Measurements from ENCODE around the gene NPB. TPM values are rescaled to one million over a fixed set of nuclear protein-coding genes. Genes with fewer than 3 reads are reported as not detected.

Gene NPB
- total RNA-seq, 2 experiments from 2014 or later, result 0.23 TPM; not detected in 1

DNA sequence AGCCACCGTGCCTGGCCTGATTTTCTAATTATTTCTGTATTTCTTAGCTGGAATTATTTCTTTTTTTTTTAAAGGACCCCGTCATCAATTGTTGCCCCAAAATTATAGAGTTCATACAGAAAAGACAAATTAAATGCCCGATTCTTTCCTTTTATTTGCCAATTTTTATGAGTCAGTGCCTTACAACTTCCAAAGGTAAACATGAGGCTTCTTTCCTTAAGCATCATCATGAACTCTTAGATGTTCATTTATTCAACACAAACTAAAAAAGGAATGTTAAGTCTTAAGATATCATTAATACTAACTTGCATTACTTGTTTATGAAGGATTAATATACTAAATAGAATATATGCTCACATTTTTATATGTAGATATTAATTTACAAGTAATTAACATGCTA lies 23.7 kb upstream of the NPB start:
- H3K27me3 Mint-ChIP-seq, result no peaks in the 10 kb centered on the region
- no peak overlapping the region for H3K27ac Mint-ChIP-seq
- CTCF ChIA-PET, result no interaction called here
- peaks cover 5% of the 10 kb centered on the region for H3K4me1 Mint-ChIP-seq
- ATAC-seq (no peak), DNase-seq (no peak)
- H3K36me3 Mint-ChIP-seq, result peaks cover 33% of the 10 kb centered on the region
- no peaks in the 10 kb centered on the region for H3K9me3 Mint-ChIP-seq (ENCODE audit: low read depth)
- H3K4me3 Mint-ChIP-seq, result no peak overlapping the region

DNA sequence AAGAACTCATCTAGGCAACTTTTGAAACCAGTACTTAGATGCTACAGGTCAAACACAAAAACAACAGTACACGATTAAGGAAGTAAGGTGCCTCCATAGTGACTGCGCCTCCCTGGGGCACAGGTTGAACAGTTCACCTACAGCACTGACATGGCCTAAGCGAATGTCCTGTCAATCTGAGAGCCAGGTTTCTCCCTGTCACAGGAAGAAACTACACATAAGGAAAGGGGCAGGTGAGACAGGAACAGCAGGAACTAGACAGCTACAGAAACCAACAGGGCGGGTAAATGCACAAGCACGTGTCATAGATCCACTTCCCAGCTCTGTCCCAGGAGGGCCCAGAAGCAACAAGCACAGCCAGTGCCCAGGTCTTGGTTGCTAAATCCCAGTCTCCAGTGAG lies 22.9 kb upstream of the NPB start:
- Mint-ChIP-seq H3K4me3 (no peak overlapping the region), H3K27me3 (no peaks in the 10 kb centered on the region), H3K4me1 (peaks cover 2% of the 10 kb centered on the region), H3K9me3 (ENCODE audit: low read depth) (no peaks in the 10 kb centered on the region), H3K36me3 (peaks cover 35% of the 10 kb centered on the region), H3K27ac (no peak overlapping the region)
- CTCF ChIA-PET, result interaction anchor here (0.6 to 1.5 kb wide), 3 partner anchors 9 to 276 kb away, joined by 3 to 7 read pairs (median 3); no protein-coding TSS in a partner anchor
- ATAC-seq (no peak), DNase-seq (no peak)

DNA sequence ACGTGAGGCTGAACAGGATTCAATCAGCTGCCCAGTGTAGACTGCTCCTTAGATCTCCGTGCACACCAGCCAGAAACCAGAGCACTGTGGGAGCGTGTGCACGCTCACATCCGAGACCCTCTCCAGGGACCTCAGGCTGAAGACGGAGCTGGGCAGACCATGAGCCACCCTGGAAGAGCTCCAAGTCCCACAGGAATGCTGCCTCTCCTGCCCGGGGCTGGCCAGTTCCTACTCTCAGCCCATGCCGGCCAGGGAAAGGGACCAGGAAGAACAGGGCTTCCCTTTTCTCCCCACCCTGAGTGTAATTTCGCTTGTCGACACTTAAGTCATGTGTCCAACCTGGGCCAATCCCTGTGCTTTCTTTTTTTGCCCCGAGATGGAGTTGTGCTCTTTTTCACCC lies 17.5 kb upstream of the NPB start:
- CTCF ChIA-PET, result interaction anchor here (1.5 kb wide), 1 partner anchor 137 kb away, joined by 3 read pairs; no protein-coding TSS in a partner anchor
- Mint-ChIP-seq H3K27ac (no peak overlapping the region), H3K36me3 (peaks cover 51% of the 10 kb centered on the region)

DNA sequence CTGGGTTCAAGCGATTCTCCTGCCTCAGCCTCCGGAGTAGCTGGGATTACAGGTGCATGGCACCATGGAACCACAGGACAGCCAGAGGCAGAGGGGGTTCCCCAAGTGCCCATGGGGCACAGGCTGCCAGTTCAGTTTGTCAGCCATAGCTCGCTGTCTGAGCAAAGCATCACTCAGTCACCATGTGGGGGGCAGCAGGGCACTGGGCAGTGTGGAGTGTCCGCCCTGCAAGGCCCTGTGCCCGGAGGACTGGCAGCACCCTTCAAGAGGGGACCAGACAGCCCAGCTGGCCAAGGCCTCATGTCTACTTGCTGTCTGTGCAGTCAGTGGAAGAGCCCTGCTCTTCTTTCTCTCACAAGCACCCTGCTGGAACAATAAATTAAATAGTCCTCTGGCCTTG lies 17.1 kb upstream of the NPB start:
- ATAC-seq (no peak), DNase-seq (no peak)
- Mint-ChIP-seq H3K36me3 (peaks cover 49% of the 10 kb centered on the region), H3K27me3 (no peaks in the 10 kb centered on the region), H3K9me3 (ENCODE audit: low read depth) (no peaks in the 10 kb centered on the region), H3K27ac (no peak overlapping the region), H3K4me3 (no peak overlapping the region), H3K4me1 (peaks cover 22% of the 10 kb centered on the region)
- CTCF ChIA-PET, result interaction anchor here (1.5 kb wide), 1 partner anchor 136 kb away, joined by 3 read pairs; no protein-coding TSS in a partner anchor

More for the DNA sequence above, 17.5 kb upstream of the NPB start:
- Mint-ChIP-seq H3K27me3 (no peaks in the 10 kb centered on the region), H3K4me1 (peaks cover 18% of the 10 kb centered on the region), H3K4me3 (no peak overlapping the region), H3K9me3 (ENCODE audit: low read depth) (no peaks in the 10 kb centered on the region)
- DNase-seq (no peak), ATAC-seq (peak; percentile 25)

DNA sequence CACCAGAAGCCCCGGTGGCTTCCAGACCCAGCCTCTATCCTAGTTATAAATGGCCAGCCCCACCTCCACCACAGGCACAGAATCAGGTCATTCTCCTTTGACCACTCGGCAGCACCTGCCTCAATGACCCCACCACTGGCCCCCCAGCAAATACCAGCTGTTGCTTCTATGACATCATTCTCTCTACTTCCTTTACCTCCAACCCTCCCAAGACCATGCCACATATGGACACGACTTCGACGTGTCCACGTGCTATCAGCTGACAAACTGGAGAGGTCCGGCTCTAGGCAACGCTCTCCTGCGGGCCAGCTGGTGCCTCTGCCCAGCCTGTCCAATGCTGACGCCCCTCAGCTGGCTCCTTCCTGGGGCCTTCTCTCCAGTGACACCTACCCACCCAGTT lies 16.6 kb upstream of the NPB start:
- Mint-ChIP-seq H3K9me3 (ENCODE audit: low read depth) (no peaks in the 10 kb centered on the region), H3K27ac (peak overlapping the region; percentile 50), H3K4me1 (peaks cover 27% of the 10 kb centered on the region), H3K27me3 (no peaks in the 10 kb centered on the region), H3K36me3 (peaks cover 54% of the 10 kb centered on the region), H3K4me3 (no peak overlapping the region)
- CTCF ChIA-PET, result interaction anchor here (1.5 kb wide), 1 partner anchor 136 kb away, joined by 3 read pairs; no protein-coding TSS in a partner anchor
- peak; percentile 13 for ATAC-seq
- DNase-seq, result no peak

DNA sequence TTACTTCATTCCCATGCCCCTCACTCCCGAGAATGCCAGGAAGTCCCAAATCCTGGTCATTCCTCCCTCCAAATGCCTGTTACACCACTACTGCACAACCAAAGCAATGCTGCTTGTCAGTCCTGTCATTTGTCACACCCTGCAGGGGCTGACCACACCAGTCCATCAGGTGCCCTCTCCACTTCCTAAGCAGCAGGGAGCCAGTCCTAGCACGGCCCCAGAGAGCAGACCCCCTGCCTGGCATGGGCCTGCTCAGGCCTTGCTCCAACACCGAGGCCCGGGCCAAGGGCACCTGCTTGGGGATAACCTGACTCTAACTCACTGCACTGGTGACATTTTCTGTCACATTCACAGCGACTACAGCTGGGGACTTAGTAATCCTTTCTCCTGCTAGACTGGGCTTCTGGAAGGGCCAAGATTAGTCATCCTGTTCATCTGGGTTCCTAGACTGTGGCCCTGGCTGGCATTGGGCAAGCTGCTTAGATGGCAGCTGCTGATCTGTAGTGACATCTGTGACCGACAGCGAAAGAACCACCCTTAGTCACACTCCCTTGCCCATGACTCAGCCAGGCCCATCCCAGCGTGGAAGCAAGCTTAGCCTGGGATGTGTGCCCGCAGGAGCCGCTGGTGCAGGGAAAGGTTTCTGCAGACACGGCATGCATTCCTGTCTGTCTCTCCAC lies 16.0 kb upstream of the NPB start:
- Mint-ChIP-seq H3K4me3 (no peak overlapping the region), H3K36me3 (peaks cover 57% of the 10 kb centered on the region), H3K9me3 (ENCODE audit: low read depth) (no peaks in the 10 kb centered on the region), H3K27me3 (no peaks in the 10 kb centered on the region), H3K27ac (no peak overlapping the region), H3K4me1 (peaks cover 29% of the 10 kb centered on the region)
- DNase-seq (no peak), ATAC-seq (no peak)
- CTCF ChIA-PET, result no interaction called here

DNA sequence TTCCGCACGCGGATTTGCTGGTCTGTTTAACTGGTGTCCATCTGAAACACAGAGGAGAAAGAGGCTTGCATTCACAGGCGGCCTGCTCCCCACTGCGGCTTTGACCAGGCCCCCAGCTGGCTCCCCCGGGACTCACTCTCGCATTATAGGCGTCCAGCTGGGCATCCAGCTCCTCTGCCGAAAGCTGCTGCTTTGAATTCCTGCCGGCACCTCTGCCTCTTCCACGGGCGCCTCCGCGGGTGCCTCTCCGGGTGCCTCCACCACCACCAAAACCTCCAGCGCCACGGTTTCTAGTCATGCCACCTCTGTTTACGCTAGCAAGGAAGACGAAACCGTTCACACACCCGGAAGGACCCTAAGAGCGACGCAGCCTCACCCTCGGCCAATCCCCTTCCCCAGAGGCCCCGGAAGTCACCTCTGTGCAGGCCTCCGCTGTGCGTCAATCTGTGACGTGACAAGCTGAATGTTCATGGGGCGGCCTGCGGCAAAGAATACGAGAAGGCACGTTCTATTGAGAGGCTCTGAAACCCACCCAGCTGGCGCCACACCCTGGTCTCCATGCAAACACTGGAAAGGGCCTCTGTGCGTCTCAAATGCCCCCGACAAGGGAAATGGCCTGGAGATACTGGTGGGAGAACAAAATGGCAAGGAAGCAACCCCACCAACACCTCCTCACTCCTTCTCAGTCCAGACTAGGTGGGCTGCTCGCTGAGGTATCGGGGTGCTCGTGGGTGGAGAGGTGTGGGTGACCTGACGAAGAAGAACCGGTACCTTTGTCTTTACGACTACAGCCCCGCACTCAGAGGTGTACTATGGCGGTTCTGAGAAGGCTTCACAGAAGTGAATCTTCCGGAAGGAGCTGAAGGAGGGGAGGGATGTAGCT lies 13.7 kb upstream of the NPB start:
- H3K4me3 Mint-ChIP-seq, result no peak overlapping the region
- CTCF ChIA-PET, result no interaction called here

DNA sequence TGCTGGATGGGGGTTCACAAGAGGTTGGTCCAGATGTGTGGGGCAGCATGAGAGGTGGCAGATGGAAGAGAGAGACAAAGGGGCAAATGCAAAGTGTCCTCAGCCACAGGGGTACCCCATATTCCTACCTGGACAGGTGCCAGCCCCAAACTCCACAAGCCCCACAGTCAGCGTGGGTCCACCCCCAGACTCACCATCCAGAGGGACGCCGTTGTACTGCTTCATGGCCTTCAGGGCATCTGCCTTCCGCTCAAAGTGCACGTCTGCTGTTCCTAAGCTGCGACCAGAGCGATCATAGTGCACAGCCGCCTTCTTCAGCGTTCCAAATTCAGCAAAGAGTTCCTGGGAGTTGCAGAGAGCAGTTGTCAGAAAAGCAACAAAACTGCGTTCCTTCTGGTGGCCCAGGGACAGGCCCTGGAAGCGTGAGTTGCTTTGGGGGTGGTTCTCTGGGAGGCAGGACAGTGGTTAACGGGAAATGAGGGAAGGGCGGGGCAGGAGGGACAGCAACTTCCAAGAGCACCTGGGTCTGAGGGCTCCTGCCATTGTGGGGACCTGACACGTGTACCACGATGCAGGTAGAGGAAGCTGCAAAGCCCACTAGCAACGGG lies 12.9 kb upstream of the NPB start:
- peaks cover 49% of the 10 kb centered on the region for H3K36me3 Mint-ChIP-seq
- no peaks in the 10 kb centered on the region for H3K9me3 Mint-ChIP-seq (ENCODE audit: low read depth)
- no peak for DNase-seq
- CTCF ChIA-PET, result interaction anchor here (0.8 kb wide), 1 partner anchor 17 kb away, joined by 3 read pairs; no protein-coding TSS in a partner anchor
- peak overlapping the region; percentile 63 for H3K27ac Mint-ChIP-seq
- ATAC-seq, result no peak
- peaks cover 38% of the 10 kb centered on the region for H3K4me1 Mint-ChIP-seq
- peak overlapping the region; percentile 86 for H3K4me3 Mint-ChIP-seq
- no peaks in the 10 kb centered on the region for H3K27me3 Mint-ChIP-seq

More for the DNA sequence above, 13.7 kb upstream of the NPB start:
- no peak for DNase-seq
- no peak for ATAC-seq
- Mint-ChIP-seq H3K36me3 (peaks cover 50% of the 10 kb centered on the region), H3K27me3 (no peaks in the 10 kb centered on the region), H3K4me1 (peaks cover 36% of the 10 kb centered on the region), H3K9me3 (ENCODE audit: low read depth) (no peaks in the 10 kb centered on the region), H3K27ac (peak overlapping the region; percentile 34)

DNA sequence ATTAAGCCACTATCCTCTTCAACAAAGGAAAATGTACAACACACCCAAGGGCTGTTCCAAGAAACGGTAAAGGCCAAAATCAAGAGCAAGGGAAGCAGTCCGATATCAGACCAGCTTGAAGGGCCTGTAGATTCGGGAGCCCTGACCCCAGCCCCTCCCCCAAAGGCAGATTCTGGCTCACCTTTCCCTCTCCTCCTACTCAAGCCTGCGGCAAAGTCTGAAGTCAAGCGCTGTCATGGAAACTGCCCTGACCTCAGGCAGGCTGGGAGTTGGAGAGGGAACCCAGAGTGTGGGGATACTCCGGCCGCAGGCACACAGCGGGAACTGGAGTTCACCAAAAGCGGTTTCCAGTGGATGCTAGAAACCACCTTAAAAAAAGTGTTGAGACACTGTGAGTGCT lies 12.4 kb upstream of the NPB start:
- peaks cover 38% of the 10 kb centered on the region for H3K4me1 Mint-ChIP-seq
- CTCF ChIA-PET, result interaction anchor here (0.8 to 1.2 kb wide), 3 partner anchors 11 to 20 kb away, joined by 3 read pairs; no protein-coding TSS in a partner anchor
- H3K4me3 Mint-ChIP-seq, result peak overlapping the region; percentile 86
- peaks cover 47% of the 10 kb centered on the region for H3K36me3 Mint-ChIP-seq
- no peak for ATAC-seq
- H3K27me3 Mint-ChIP-seq, result no peaks in the 10 kb centered on the region
- H3K9me3 Mint-ChIP-seq (ENCODE audit: low read depth), result no peaks in the 10 kb centered on the region
- H3K27ac Mint-ChIP-seq, result peak overlapping the region; percentile 63
- DNase-seq, result no peak

DNA sequence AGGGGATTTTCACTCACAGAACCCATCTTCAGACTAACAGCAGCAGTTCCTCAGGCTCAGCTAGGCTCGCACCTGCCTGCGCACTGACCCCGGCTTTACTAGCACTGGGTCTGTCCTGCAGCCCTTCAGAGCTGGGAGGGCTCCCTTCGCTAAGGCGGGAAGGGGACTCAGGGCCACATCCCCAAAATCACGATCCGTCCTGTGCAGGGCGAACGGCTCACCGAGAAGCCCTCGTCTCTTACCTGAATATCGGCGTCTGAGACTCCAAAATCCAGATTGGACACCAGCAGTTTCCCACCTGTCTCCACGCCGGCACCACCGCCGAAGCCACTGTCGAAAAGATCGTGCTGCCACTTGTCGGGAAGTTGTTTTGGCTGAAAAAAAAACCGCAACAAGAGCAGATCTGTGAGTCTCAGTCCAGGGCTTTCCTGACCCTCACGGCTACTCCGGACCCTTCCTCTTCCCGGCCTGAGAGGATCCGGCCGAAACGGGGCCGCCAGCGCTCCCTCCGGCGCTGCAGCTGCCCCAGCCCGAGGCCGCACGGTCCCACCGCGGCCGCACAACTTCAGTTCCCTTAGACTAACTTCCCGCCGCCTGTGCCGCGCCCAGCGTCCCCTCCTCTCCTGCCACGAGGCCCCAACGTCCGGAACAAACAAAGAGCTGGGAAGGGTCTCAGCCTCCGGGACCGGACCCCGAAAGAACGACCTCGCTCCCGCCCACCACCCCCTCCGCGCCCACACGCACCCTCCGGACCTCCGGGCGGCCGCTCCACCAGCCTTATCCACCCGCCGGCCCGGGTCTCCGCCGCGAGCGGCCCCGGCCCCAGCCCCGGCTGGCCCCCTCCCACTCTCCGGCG lies 11.4 kb upstream of the NPB start:
- Mint-ChIP-seq H3K27ac (peak overlapping the region; percentile 96), H3K4me3 (peak overlapping the region; percentile 86), H3K4me1 (peaks cover 38% of the 10 kb centered on the region), H3K36me3 (peaks cover 47% of the 10 kb centered on the region), H3K27me3 (no peaks in the 10 kb centered on the region), H3K9me3 (ENCODE audit: low read depth) (no peaks in the 10 kb centered on the region)
- DNase-seq, result no peak
- CTCF ChIA-PET, result interaction anchor here (0.7 to 1.2 kb wide), 4 partner anchors 12 to 36 kb away, joined by 3 to 6 read pairs (median 4); partner anchors contain the start of gene ARHGDIA
- ATAC-seq, result peak; percentile 5

DNA sequence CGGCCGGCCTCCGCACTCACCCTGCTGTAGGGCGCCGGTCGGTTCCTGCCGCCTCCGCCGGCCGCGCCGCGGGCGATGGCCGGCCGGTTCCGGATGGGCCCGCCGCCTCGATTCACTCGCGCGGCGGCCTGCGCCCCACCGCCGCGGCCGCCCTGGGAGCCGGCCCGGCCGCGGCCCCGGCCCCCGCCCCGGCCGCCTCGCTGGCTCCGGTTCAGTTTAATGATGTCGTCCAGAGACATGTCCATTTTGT lies 10.8 kb upstream of the NPB start:
- DNase-seq, result no peak
- Mint-ChIP-seq H3K36me3 (peaks cover 44% of the 10 kb centered on the region), H3K4me3 (peak overlapping the region; percentile 94), H3K27ac (peak overlapping the region; percentile 98), H3K9me3 (ENCODE audit: low read depth) (no peaks in the 10 kb centered on the region), H3K27me3 (no peaks in the 10 kb centered on the region), H3K4me1 (peaks cover 38% of the 10 kb centered on the region)
- peak; percentile 20 for ATAC-seq
- CTCF ChIA-PET, result interaction anchor here (0.7 kb wide), 1 partner anchor 21 kb away, joined by 4 read pairs; the partner anchor contains the start of gene ARHGDIA

DNA sequence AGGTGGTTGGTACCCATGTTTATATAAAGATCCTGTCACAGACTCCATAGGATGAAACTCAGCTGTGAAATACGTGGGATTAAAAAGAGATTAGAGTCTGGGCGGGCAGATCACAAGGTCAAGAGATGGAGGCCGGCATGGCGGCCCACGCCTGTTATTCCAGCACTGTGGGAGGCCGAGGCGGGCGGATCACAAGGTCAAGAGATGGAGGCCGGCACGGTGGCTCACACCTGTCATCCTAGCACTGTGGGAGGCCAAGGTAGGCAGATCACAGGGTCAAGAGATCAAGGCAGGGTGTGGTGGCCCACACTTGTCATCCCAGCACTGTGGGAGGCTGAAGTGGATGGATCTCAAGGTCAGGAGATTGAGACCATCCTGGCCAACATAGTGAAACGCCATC lies 6.6 kb upstream of the NPB start:
- Mint-ChIP-seq H3K9me3 (ENCODE audit: low read depth) (no peaks in the 10 kb centered on the region), H3K4me3 (no peak overlapping the region), H3K27ac (no peak overlapping the region), H3K36me3 (peaks cover 19% of the 10 kb centered on the region), H3K4me1 (peaks cover 11% of the 10 kb centered on the region), H3K27me3 (no peaks in the 10 kb centered on the region)
- DNase-seq, result no peak
- CTCF ChIA-PET, result no interaction called here
- ATAC-seq, result no peak

Measured in activated CD8-positive, alpha-beta memory T cell treated with anti-CD3 and anti-CD28 coated beads, Interleukin-2, amount 10 ng/mL, durations not matched to agents 7 days and 5 days (primary cell).